ENCODE measurements around the gene MDGA2. TPM values are rescaled to one million over a fixed set of nuclear protein-coding genes. Genes with fewer than 3 reads are reported as not detected.
"Not testable (repeated sequence)": the region's sequence is repeated elsewhere in the genome, so short reads cannot be mapped to it uniquely, and the experiment has no call there.

The MDGA2 gene
- polyA plus RNA-seq, 3 donors from 2014 or later = not detected

- no peak for DNase-seq
- H3K27ac Mint-ChIP-seq = no peak overlapping the region
- H3K4me3 Mint-ChIP-seq = no peak overlapping the region
- H3K9me3 Mint-ChIP-seq = peaks cover 2 to 39% (median 22%) of the 10 kb centered on the region in 6 donors
- H3K36me3 Mint-ChIP-seq = peaks cover 0 to 4% (median 0%) of the 10 kb centered on the region in 3 donors
- no peaks in the 10 kb centered on the region for H3K4me1 Mint-ChIP-seq
- peaks cover 0 to 2% (median 0%) of the 10 kb centered on the region in 3 donors for H3K27me3 Mint-ChIP-seq (ENCODE audit: low read depth in 3 of 3)
These were observed 464.1 kb downstream of the MDGA2 start for GRCh38 chr14:47211263-47211662.

GRCh38 chr14:47210099-47210498 is 465.3 kb downstream of the MDGA2 start:
- Mint-ChIP-seq H3K27ac (no peak overlapping the region), H3K9me3 (peaks cover 2 to 45% (median 20%) of the 10 kb centered on the region in 6 donors), H3K4me3 (no peak overlapping the region), H3K36me3 (peaks cover 0 to 4% (median 0%) of the 10 kb centered on the region in 3 donors), H3K4me1 (no peaks in the 10 kb centered on the region), H3K27me3 (ENCODE audit: low read depth in 3 of 3) (peaks cover 0 to 2% (median 0%) of the 10 kb centered on the region in 3 donors)
- DNase-seq = no peak

DNA sequence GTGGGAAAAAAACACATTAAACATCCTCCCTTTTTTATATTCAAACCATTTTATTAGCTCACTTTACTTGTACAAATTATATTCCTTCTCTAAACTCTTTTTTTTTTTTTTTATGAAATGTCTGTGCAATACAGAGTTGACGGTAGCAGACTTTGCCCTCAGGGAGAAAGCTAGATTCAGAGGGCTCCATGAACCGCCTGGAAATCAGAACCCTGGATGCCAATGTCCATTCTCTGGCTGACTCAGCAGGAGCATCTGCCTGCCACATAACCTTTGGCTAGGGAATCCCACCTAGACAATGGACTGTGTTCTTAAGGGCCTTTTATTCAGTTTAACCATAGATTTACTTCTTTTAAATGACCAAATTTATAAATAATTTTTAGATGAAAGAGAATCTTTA is 467.0 kb downstream of the MDGA2 start:
- H3K4me1 Mint-ChIP-seq = no peaks in the 10 kb centered on the region
- peaks cover 2 to 41% (median 17%) of the 10 kb centered on the region in 6 donors for H3K9me3 Mint-ChIP-seq
- no peaks in the 10 kb centered on the region for H3K27me3 Mint-ChIP-seq (ENCODE audit: low read depth in 3 of 3)
- DNase-seq = no peak
- H3K36me3 Mint-ChIP-seq = peaks cover 0 to 4% (median 0%) of the 10 kb centered on the region in 3 donors
- no peak overlapping the region for H3K4me3 Mint-ChIP-seq
- no peak overlapping the region for H3K27ac Mint-ChIP-seq

- Mint-ChIP-seq H3K9me3 (peaks cover 5 to 35% (median 16%) of the 10 kb centered on the region in 6 donors), H3K4me3 (no peak overlapping the region), H3K36me3 (peaks cover 0 to 4% (median 0%) of the 10 kb centered on the region in 3 donors)
These were observed 467.8 kb downstream of the MDGA2 start for GRCh38 chr14:47207617-47208016.

DNA sequence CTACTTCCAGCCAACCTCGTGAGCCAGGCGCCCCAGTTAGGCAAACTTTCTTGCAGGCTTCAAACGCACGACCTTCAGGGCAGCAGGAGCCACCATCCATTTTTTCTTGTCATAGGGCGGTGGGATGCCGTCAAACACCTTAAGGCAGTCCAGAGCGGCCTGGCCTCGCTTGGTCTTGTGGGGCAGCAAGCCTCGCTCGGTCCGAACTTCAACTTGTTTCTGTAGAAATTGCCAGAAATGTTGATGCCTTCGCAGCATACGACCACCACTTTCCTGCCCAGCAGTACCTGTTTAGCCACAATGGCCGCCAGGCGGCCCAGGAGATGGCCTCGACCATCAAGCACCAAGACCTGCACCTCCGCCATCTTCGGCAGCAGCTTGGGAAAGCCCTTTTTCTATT is 474.7 kb downstream of the MDGA2 start:
- H3K36me3 Mint-ChIP-seq = peaks cover 0 to 6% (median 5%) of the 10 kb centered on the region in 3 donors
- H3K9me3 Mint-ChIP-seq = peaks cover 12 to 25% (median 17%) of the 10 kb centered on the region in 6 donors
- no peak overlapping the region for H3K27ac Mint-ChIP-seq
- H3K4me1 Mint-ChIP-seq = no peaks in the 10 kb centered on the region
- no peak for DNase-seq
- H3K4me3 Mint-ChIP-seq = no peak overlapping the region
- no peaks in the 10 kb centered on the region for H3K27me3 Mint-ChIP-seq (ENCODE audit: low read depth in 3 of 3)

More at GRCh38 chr14:47207617-47208016, 467.8 kb downstream of the MDGA2 start:
- Mint-ChIP-seq H3K27me3 (ENCODE audit: low read depth in 3 of 3) (no peaks in the 10 kb centered on the region), H3K4me1 (no peaks in the 10 kb centered on the region), H3K27ac (no peak overlapping the region)
- no peak for DNase-seq

GRCh38 chr14:47195582-47195981 is 479.8 kb downstream of the MDGA2 start:
- DNase-seq = no peak
- H3K27ac Mint-ChIP-seq = no peak overlapping the region
- H3K4me3 Mint-ChIP-seq = no peak overlapping the region
- peaks cover 2 to 21% (median 7%) of the 10 kb centered on the region in 6 donors for H3K9me3 Mint-ChIP-seq
- H3K36me3 Mint-ChIP-seq = no peaks in the 10 kb centered on the region
- H3K27me3 Mint-ChIP-seq (ENCODE audit: low read depth in 3 of 3) = no peaks in the 10 kb centered on the region
- no peaks in the 10 kb centered on the region for H3K4me1 Mint-ChIP-seq

DNA sequence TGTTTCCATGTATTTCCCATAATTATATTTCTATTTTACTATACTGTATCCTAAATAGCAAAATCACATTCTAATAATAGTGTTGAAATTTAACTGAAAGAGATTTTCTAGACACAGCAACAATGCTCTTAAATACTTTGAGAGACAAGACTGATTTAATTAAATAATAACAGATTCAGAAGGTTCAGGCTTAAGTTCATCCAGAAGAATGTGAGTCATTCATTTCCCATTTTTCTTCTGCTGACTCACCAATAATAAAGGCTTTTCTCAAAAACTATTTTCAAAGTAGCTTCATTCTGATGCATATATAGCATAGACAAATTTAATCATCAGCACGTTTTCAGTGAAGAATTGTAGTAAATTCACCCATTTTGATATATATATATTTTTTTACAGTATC is 481.4 kb downstream of the MDGA2 start:
- Mint-ChIP-seq H3K9me3 (peaks cover 3 to 26% (median 9%) of the 10 kb centered on the region in 6 donors), H3K27ac (no peak overlapping the region), H3K4me1 (no peaks in the 10 kb centered on the region), H3K27me3 (ENCODE audit: low read depth in 3 of 3) (no peaks in the 10 kb centered on the region), H3K36me3 (no peaks in the 10 kb centered on the region), H3K4me3 (no peak overlapping the region)
- no peak for DNase-seq

- not testable (repeated sequence) for DNase-seq; H3K4me3 Mint-ChIP-seq; H3K27ac Mint-ChIP-seq; H3K4me1 Mint-ChIP-seq; H3K36me3 Mint-ChIP-seq; H3K27me3 Mint-ChIP-seq (ENCODE audit: low read depth in 3 of 3)
- peaks cover 0 to 30% (median 11%) of the 10 kb centered on the region in 6 donors for H3K9me3 Mint-ChIP-seq
These were observed 483.2 kb downstream of the MDGA2 start for GRCh38 chr14:47192203-47192602.

DNA sequence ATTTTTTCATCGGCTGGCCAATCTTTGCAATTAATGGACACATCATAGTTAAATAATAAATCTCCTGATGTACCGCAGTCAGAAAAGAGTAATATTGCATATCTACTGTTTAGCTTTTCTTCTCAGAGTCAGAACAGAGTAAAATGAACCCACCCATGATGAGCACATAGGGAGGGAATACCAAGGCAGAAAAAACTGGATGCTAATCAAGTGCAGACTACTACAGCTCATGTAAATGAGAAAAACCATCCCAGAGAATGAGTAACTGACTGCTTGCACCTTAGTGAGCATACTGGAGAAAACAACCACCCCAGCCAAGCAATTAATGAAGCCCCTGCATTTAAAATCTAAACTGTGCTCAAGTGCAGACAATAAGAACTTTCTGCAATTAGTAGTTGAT is 483.7 kb downstream of the MDGA2 start:
- no peaks in the 10 kb centered on the region for H3K27me3 Mint-ChIP-seq (ENCODE audit: low read depth in 3 of 3)
- H3K9me3 Mint-ChIP-seq = peaks cover 0 to 33% (median 11%) of the 10 kb centered on the region in 6 donors
- no peaks in the 10 kb centered on the region for H3K4me1 Mint-ChIP-seq
- H3K4me3 Mint-ChIP-seq = no peak overlapping the region
- no peak for DNase-seq
- H3K27ac Mint-ChIP-seq = no peak overlapping the region
- H3K36me3 Mint-ChIP-seq = no peaks in the 10 kb centered on the region

DNA sequence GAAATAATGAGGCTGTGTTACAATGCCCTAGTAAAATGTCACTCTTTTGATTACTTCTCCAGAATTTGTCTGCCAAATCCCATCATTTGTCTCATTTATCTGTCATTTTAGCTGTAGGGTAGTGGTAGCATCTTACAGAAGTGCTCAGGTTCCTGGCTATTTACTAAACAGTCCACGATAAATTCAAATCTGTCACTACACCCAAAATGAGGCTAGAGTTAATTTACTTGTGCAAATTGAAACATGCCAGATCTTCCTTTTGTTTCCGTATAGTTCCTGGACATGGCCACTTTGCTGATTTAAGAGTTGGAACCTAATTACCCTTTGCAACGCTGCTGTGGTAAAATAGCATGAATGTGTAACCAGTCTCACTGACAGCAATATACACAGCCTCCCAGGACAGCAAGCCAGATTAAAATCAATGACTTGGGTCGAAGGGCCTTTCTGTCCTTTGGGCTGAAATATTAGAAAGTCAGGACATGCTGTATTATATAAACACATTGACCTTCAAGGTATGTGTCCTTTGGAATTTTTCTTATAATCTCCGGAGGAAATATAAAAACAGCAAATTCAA is 485.4 kb downstream of the MDGA2 start:
- peaks cover 0 to 42% (median 11%) of the 10 kb centered on the region in 6 donors for H3K9me3 Mint-ChIP-seq
- H3K27ac Mint-ChIP-seq = no peak overlapping the region
- no peaks in the 10 kb centered on the region for H3K4me1 Mint-ChIP-seq
- no peaks in the 10 kb centered on the region for H3K36me3 Mint-ChIP-seq
- H3K4me3 Mint-ChIP-seq = no peak overlapping the region
- H3K27me3 Mint-ChIP-seq (ENCODE audit: low read depth in 3 of 3) = no peaks in the 10 kb centered on the region
- DNase-seq = no peak

DNA sequence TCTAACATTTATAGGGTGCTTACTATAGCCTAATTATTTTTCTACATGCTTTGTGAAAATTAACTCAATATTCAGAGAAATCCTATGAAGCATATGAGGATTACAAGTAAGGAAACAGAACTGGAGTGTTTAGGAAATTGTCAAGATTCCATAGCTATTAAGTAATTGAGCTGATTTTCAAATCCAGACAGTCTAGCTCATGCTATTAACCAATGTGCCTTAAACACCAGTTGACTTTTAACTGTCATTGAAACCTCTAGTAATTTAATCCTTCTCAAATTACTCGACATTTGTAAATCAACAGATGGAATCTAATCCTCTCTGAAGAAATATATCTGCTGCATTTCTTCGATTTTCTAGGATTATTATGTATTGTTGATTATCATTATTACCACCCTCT is 488.9 kb downstream of the MDGA2 start:
- DNase-seq = no peak
- Mint-ChIP-seq H3K9me3 (peaks cover under 1 to 46% (median 14%) of the 10 kb centered on the region in 6 donors), H3K4me3 (no peak overlapping the region), H3K36me3 (peaks cover 0 to 3% (median 0%) of the 10 kb centered on the region in 3 donors), H3K27ac (no peak overlapping the region), H3K27me3 (ENCODE audit: low read depth in 3 of 3) (no peaks in the 10 kb centered on the region), H3K4me1 (no peaks in the 10 kb centered on the region)

- Mint-ChIP-seq H3K27me3 (ENCODE audit: low read depth in 3 of 3) (no peaks in the 10 kb centered on the region), H3K36me3 (peaks cover 0 to 3% (median 0%) of the 10 kb centered on the region in 3 donors), H3K4me1 (no peaks in the 10 kb centered on the region), H3K27ac (no peak overlapping the region), H3K9me3 (peaks cover 5 to 24% (median 7%) of the 10 kb centered on the region in 6 donors), H3K4me3 (no peak overlapping the region)
- no peak for DNase-seq
These were observed 495.5 kb downstream of the MDGA2 start for GRCh38 chr14:47179906-47180305.

- H3K4me3 Mint-ChIP-seq; H3K27ac Mint-ChIP-seq; H3K27me3 Mint-ChIP-seq (ENCODE audit: low read depth in 3 of 3); H3K36me3 Mint-ChIP-seq; H3K4me1 Mint-ChIP-seq; DNase-seq: not testable (repeated sequence)
- H3K9me3 Mint-ChIP-seq = peaks cover 0 to 29% (median 18%) of the 10 kb centered on the region in 6 donors
These were observed 503.5 kb downstream of the MDGA2 start for GRCh38 chr14:47171896-47172295.

GRCh38 chr14:47167402-47167801 is 508.0 kb downstream of the MDGA2 start:
- H3K9me3 Mint-ChIP-seq = peaks cover 13 to 40% (median 25%) of the 10 kb centered on the region in 6 donors
- H3K36me3 Mint-ChIP-seq = peaks cover 0 to 2% (median 0%) of the 10 kb centered on the region in 3 donors
- H3K4me1 Mint-ChIP-seq = no peaks in the 10 kb centered on the region
- no peak overlapping the region for H3K27ac Mint-ChIP-seq
- no peak for DNase-seq
- no peak overlapping the region for H3K4me3 Mint-ChIP-seq
- peaks cover 0 to 3% (median 0%) of the 10 kb centered on the region in 3 donors for H3K27me3 Mint-ChIP-seq (ENCODE audit: low read depth in 3 of 3)

GRCh38 chr14:47155395-47155794 is 520.0 kb downstream of the MDGA2 start:
- Mint-ChIP-seq H3K27ac (no peak overlapping the region), H3K4me1 (no peaks in the 10 kb centered on the region), H3K36me3 (peaks cover 0 to 4% (median 0%) of the 10 kb centered on the region in 3 donors), H3K9me3 (peaks cover 5 to 38% (median 30%) of the 10 kb centered on the region in 6 donors), H3K4me3 (no peak overlapping the region), H3K27me3 (ENCODE audit: low read depth in 3 of 3) (peaks cover 0 to 2% (median 2%) of the 10 kb centered on the region in 3 donors)
- DNase-seq = no peak

Data from immature natural killer cell (primary cell).